HG02840 (cell line): ENCODE data around the gene PPP1R16B.

Experiments used
- ATAC-seq: cut with Tn5 transposase; IDR thresholded peaks from one replicate; pipeline ENCODE4 v1.9.1; 2021; ENCODE audit warnings: mild to moderate bottlenecking, moderate library complexity, moderate number of reproducible peaks; ENCODE audit not compliant: unreplicated experiment, low FRiP score

The PPP1R16B gene

GRCh38 chr20:38892091-38892981 lies 86.8 kb downstream of the PPP1R16B start:
- no peak for ATAC-seq

GRCh38 chr20:38893056-38893564 lies 87.6 kb downstream of the PPP1R16B start:
- ATAC-seq, result no peak

GRCh38 chr20:38893565-38894090 lies 88.1 kb downstream of the PPP1R16B start:
- ATAC-seq, result peak; percentile 51

GRCh38 chr20:38894091-38894847 lies 88.8 kb downstream of the PPP1R16B start:
- ATAC-seq, result no peak

- ATAC-seq, result no peak
Measured at GRCh38 chr20:38895098-38895949, 89.8 kb downstream of the PPP1R16B start.

- no peak for ATAC-seq
Measured at GRCh38 chr20:38896009-38896594, 90.6 kb downstream of the PPP1R16B start.

- ATAC-seq, result no peak
Measured at GRCh38 chr20:38897267-38897666, 91.8 kb downstream of the PPP1R16B start.

GRCh38 chr20:38900606-38901005 lies 95.1 kb downstream of the PPP1R16B start:
- ATAC-seq, result no peak

- no peak for ATAC-seq
Measured at GRCh38 chr20:38902601-38903000, 97.1 kb downstream of the PPP1R16B start.

GRCh38 chr20:38903335-38903734 lies 97.8 kb downstream of the PPP1R16B start:
- ATAC-seq, result no peak

- no peak for ATAC-seq
Measured at GRCh38 chr20:38905375-38905774, 99.9 kb downstream of the PPP1R16B start.

- ATAC-seq, result no peak
Measured at GRCh38 chr20:38907918-38908677, 102.6 kb downstream of the PPP1R16B start.

GRCh38 chr20:38915355-38915754 lies 109.9 kb downstream of the PPP1R16B start:
- no peak for ATAC-seq

- no peak for ATAC-seq
Measured at GRCh38 chr20:38917657-38918056, 112.2 kb downstream of the PPP1R16B start.

- no peak for ATAC-seq
Measured at GRCh38 chr20:38918172-38918571, 112.7 kb downstream of the PPP1R16B start.

- no peak for ATAC-seq
Measured at GRCh38 chr20:38919683-38920082, 114.2 kb downstream of the PPP1R16B start.

- no peak for ATAC-seq
Measured at GRCh38 chr20:38920411-38920810, 114.9 kb downstream of the PPP1R16B start.

GRCh38 chr20:38920851-38921250 lies 115.4 kb downstream of the PPP1R16B start:
- no peak for ATAC-seq

- no peak for ATAC-seq
Measured at GRCh38 chr20:38924718-38925117, 119.2 kb downstream of the PPP1R16B start.
